Measurements from ENCODE around the gene COL4A2.

COL4A2 gene

DNA sequence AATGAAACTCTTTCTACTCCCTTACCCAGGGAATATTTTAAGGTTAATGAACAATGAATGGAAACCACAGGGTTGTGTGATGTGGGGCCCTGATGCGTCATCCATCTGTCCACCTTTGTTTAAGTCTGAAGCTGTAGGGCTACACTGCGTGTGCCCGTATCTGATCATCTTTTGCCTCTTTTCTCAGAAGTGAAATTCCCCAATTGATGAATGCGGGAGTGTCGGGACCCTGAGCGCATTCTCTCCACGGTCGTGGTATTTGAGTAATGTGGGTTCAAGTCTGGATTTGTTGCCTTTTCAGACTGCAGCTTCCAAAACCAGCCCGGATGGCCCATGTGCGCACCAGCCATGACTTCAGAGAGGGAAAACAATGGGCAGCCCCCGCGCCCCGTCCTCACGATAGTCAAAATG, 112.3 kb downstream of the COL4A2 start:
- no peak for DNase-seq (ENCODE audit: low spot score)

- no peak for DNase-seq (ENCODE audit: low spot score)
These were observed 112.9 kb downstream of the COL4A2 start for GRCh38 chr13:110419946-110420345.

DNA sequence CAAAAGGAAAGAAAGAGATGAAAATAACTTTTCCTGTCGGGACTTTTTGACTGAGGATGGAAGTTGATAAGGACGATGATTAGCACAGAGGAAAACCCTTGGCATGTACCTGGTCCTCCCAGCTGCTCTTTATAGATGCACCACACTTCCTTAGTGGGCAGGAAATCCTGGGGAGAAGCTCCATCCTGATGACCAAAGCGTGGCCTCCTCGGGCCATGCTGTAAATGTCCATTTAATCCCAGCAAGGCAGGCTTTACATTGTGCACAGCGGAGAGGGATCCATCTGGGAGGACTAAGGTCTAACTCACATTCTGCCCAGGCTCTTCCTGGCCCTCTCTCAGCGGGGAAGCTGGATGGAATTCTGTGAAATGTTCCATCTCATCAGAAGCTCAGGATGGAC, 113.5 kb downstream of the COL4A2 start:
- DNase-seq (ENCODE audit: low spot score) = no peak

GRCh38 chr13:110421061-110421460, 114.0 kb downstream of the COL4A2 start:
- no peak for DNase-seq (ENCODE audit: low spot score)

DNA sequence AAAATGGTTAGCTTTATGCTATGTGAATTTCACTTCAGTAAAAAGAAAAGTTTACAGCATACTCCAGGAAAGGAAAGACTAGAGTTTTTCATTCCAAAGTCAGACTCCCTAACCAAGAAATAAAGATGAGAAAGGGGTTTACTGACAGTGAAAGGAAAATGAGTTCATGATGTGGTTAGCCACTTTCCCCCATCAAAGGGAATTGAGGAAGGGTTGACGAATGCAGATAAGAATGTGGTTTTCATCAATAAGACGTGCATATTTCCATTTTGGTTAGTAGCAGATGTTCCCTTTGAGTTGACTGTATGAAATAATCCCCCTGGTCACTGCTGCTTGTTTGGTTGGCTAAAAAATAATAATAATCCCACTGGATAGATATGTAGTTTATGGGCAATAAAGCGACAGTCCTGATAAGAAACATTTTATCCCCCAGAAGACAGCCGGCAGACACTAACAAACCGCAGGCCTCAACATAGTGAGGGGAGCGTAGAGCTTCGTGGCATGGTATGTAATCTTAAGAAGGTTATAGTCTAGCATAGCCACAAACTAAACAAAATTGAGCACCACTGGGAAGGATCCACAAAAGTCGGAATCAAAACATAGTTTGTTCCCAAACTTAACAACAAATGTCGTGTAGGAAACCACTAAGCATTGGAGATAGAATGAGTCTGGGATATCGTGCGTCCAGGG, 114.8 kb downstream of the COL4A2 start:
- DNase-seq (ENCODE audit: low spot score) = no peak

GRCh38 chr13:110422913-110423688, 116.0 kb downstream of the COL4A2 start:
- DNase-seq (ENCODE audit: low spot score) = no peak

DNA sequence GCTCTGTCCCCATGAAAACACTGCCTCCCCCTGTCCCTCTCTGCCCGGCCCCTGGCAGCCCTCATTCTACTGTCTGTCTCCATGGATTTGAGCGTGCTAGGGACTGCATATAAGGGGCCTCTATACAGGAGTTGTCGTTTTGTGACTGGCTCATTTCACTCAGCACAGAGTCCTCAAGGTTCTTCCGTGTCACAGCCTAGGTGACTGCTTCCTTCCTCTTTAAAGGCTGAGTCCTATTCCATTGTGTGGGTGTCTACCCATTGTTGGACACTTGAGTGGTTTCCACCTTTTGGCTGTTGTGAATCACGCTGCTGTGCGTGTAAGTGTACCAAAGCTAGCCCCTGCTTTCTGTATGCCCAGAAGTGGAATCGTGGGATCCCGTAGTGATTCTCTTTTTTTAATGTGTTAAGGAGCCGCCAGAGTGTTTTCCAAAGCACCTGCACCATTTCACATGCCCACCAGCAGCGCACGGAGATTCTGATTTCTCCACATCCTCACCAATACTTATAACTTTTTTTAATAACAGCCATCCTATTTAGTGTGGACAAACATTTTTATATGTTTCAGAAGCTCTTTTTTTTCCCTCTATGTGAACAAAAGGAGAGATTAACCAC, 116.7 kb downstream of the COL4A2 start:
- DNase-seq (ENCODE audit: low spot score) = no peak

DNA sequence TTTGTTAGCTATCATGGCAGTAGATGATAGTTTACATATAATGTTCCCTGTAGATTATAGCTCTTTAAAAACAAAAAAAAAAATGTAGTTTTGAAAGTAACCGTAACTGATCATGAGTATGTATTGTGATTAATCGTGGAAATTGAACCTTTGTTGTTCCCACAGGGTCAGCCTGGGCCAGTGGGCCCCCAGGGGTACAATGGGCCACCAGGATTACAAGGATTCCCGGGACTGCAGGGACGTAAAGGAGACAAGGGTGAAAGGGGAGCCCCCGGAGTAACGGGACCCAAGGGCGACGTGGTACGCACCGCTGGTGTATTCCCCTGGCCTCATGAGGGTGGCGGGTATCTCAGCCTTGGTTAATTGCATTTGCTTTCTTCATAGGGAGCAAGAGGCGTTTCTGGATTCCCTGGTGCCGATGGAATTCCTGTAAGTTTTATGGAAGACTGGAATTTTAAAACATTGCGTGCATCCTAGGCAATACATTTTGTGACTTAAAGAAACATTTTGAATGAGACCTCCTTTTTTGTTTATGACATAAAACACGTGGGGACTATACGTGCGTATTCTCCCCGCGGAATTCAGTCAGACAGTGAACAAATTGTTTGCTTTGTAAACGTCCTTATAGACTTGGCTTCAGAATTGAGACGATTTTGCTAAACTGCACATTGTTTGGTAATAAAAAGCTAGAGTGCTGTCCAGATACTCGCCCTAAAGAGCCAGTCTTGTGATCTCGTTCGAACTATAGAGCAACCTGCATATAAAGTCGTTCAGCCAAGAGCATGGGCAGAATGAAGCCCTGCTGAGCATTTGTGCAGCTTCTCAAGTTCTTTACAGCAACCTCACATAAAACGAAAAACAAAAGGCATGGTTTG, 117.7 kb downstream of the COL4A2 start:
- no peak for DNase-seq (ENCODE audit: low spot score)

DNA sequence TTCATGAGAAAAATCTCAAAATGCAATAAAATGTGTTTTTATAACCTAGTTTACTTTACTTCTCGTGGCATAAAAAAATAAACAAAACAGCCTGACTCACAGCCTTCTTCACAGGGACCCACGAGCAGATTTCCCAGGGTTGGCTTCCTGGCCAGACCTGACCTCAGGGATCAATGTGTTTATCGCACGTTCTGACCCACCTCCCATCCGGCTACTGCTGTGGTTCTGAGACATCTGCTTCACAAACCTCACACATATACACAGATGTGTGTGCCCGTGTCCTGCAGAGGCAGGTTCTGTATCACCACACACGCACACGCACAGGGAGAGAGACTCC, 118.3 kb downstream of the COL4A2 start:
- no peak for DNase-seq (ENCODE audit: low spot score)

DNA sequence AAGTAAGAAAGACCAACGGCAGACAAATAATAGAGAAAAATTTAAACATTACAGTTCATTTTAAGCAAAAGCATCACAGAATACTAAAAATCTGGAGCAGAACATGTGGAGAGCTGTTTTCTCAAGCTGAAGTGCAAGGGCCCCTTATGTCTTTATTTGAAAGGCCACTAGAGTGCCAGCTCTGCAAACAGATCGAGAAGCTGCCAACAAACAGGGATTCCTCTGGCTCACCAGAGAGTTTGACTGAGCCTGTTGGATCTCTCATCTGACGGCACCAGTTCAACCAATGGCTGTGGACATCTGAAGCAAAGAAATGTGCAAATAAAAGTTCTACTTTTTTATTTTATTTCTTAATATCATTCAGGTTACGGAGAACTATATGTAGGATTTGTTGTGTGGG, 119.7 kb downstream of the COL4A2 start:
- DNase-seq (ENCODE audit: low spot score) = no peak

DNA sequence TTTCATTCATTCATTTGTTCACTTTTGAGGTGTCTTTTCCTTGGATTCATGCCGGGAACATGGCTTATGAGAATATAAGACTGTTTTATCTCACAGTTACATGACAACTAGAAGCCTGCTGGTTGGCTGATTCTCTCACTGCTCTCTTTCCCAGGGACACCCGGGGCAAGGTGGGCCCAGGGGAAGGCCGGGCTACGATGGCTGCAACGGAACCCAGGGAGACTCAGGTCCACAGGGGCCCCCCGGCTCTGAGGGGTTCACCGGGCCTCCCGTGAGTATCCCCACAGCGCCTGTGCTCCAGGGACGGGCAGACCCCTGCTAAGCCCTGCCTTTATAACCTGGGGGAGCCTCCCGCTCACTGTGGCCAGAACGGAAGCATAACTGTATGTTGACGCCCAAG, 121.2 kb downstream of the COL4A2 start:
- DNase-seq (ENCODE audit: low spot score) = no peak

GRCh38 chr13:110430391-110431336, 123.6 kb downstream of the COL4A2 start:
- no peak for DNase-seq (ENCODE audit: low spot score)

DNA sequence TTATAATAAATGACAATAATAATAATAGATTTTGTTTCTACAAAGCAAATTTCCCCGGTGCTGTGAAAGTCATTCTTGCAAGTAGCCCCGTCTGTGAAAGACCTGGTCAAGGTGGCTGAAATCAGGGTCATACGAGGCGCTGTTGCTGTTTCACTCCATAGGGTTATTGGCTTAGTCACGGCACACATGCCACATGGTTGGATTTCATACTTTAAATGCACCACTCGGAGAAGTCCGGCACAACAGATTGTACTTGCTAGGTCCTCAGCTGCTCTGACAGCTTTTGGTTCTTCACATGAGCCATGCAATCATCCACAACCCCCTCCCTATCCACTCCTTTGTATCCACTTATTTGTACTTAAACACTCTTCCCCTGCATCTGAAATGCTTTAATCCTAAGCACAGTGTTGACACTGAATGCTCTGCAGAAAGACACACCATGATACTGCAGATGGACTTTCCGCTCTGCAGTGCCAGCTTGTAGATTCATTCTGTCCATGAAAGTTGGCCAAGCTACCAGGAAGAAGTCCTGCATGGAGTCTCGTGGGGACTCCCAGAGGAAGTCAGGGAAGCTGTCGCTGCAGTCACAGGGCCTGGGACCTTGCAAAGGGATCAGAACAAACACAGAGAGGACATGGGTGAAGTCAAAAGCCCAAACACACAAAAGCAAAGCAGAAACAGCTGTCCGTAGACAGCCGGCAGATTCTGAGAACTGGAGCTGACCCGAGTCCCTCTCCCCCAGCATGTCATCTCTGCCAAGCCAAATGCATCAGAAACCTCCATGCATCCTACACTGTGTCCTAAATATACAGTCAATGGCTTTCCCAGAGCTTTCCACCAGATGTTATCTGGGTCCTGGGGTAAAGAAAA, 124.6 kb downstream of the COL4A2 start:
- no peak for DNase-seq (ENCODE audit: low spot score)

GRCh38 chr13:110432522-110432921, 125.4 kb downstream of the COL4A2 start:
- no peak for DNase-seq (ENCODE audit: low spot score)

GRCh38 chr13:110433014-110433413, 125.9 kb downstream of the COL4A2 start:
- no peak for DNase-seq (ENCODE audit: low spot score)

DNA sequence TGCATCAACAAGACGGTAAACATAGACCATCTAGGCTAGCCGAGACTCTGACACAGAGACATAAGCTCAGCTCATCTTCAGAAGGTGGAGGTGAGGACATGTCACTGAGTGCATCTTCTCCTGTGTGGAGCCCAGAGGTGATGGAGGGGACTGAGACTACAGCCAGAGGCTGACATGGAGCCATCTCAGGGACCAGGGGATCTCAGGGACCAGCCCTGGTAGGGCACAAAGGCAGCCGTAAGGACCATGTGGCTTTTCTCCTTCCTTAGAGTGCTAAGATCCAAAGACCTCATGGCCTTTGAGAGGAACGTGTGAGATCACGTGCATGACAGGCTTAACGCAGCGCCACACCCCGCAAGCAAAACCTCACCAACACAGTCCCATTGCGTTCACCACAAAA, 127.5 kb downstream of the COL4A2 start:
- DNase-seq (ENCODE audit: low spot score) = no peak

DNA sequence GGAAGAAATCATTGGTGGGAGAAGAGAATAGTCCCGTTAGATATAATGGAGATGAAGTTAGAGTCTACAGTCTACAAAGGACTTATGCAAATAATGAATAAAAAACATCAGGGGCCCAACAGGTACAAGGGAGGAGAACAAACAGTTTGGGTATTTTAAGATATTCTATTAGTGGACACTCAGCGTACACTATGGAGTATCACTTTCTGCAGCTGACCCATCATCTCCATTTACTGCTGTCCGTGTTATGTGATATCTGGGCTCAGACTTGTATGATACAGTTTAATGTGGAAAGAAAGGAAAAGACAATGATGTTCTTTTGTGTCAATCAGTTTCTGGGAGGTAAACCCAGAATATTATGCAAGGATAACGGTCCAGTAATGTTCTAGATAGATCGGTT, 128.2 kb downstream of the COL4A2 start:
- no peak for DNase-seq (ENCODE audit: low spot score)

- DNase-seq (ENCODE audit: low spot score) = no peak
These were observed 129.2 kb downstream of the COL4A2 start for GRCh38 chr13:110436276-110436675.

- no peak for DNase-seq (ENCODE audit: low spot score)
These were observed 129.8 kb downstream of the COL4A2 start for GRCh38 chr13:110436786-110437370.

- DNase-seq (ENCODE audit: low spot score) = no peak
These were observed 131.1 kb downstream of the COL4A2 start for GRCh38 chr13:110438211-110438610.

Measured in NAMALWA (cell line).